ENCODE data around the gene LHFPL5. TPM values are rescaled to one million over a fixed set of nuclear protein-coding genes. Genes with fewer than 3 reads are reported as not detected.

Gene LHFPL5
- total and polyA plus RNA-seq, 2 of the 13 experiments (the other 11 are each of a cell fraction or from before 2014, with no cell fraction given), result 0.03 TPM; not detected in 1

- TF ChIP-seq, protein P1, sequence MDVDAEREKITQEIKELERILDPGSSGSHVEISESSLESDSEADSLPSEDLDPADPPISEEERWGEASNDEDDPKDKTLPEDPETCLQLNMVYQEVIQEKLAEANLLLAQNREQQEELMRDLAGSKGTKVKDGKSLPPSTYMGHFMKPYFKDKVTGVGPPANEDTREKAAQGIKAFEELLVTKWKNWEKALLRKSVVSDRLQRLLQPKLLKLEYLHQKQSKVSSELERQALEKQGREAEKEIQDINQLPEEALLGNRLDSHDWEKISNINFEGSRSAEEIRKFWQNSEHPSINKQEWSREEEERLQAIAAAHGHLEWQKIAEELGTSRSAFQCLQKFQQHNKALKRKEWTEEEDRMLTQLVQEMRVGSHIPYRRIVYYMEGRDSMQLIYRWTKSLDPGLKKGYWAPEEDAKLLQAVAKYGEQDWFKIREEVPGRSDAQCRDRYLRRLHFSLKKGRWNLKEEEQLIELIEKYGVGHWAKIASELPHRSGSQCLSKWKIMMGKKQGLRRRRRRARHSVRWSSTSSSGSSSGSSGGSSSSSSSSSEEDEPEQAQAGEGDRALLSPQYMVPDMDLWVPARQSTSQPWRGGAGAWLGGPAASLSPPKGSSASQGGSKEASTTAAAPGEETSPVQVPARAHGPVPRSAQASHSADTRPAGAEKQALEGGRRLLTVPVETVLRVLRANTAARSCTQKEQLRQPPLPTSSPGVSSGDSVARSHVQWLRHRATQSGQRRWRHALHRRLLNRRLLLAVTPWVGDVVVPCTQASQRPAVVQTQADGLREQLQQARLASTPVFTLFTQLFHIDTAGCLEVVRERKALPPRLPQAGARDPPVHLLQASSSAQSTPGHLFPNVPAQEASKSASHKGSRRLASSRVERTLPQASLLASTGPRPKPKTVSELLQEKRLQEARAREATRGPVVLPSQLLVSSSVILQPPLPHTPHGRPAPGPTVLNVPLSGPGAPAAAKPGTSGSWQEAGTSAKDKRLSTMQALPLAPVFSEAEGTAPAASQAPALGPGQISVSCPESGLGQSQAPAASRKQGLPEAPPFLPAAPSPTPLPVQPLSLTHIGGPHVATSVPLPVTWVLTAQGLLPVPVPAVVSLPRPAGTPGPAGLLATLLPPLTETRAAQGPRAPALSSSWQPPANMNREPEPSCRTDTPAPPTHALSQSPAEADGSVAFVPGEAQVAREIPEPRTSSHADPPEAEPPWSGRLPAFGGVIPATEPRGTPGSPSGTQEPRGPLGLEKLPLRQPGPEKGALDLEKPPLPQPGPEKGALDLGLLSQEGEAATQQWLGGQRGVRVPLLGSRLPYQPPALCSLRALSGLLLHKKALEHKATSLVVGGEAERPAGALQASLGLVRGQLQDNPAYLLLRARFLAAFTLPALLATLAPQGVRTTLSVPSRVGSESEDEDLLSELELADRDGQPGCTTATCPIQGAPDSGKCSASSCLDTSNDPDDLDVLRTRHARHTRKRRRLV (CRISPR knock-in tag; IDR thresholded peaks at IDR 0.05), result no peak
- TF ChIP-seq NBN (conservative IDR thresholded peaks at IDR 0.05) (no peak), U2AF1 (optimal IDR thresholded peaks at IDR 0.05; ENCODE audit: low read depth, low read length) (no peak)
- TF ChIP-seq, protein P2, sequence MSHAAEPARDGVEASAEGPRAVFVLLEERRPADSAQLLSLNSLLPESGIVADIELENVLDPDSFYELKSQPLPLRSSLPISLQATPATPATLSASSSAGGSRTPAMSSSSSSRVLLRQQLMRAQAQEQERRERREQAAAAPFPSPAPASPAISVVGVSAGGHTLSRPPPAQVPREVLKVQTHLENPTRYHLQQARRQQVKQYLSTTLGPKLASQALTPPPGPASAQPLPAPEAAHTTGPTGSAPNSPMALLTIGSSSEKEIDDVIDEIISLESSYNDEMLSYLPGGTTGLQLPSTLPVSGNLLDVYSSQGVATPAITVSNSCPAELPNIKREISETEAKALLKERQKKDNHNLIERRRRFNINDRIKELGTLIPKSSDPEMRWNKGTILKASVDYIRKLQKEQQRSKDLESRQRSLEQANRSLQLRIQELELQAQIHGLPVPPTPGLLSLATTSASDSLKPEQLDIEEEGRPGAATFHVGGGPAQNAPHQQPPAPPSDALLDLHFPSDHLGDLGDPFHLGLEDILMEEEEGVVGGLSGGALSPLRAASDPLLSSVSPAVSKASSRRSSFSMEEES (CRISPR knock-in tag; IDR thresholded peaks at IDR 0.05), result no peak
Observed at GRCh38 chr6:35808688-35809087, 3.5 kb downstream of the LHFPL5 start (continued).

DNA sequence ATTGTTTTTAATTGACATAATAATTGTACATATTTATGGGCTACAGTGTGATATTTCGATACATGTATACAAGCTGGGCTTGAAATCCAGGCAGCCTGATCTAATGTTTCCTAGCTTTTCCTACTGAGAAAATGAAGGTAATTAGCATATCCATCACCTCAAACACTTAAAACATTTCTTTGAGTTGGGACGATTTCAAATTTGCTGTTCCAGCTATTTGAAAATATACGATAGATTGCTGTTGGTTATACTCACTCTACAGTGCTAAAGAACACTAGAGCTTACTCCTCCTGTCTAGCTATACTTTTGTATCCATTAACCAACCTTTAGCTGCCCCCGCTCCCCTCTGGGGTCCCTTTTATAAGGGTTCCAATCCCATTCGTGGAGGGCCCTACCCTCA is 4.7 kb downstream of the LHFPL5 start:
- H3K27me3 ChIP-seq (ENCODE audit: control insufficient read depth in 1 of 2, insufficient read depth in 2 of 2, low read length in 2 of 2), result no peaks in the 10 kb centered on the region
- POLR2A ChIA-PET, result no interaction called here
- ATAC-seq (no peak), DNase-seq (ENCODE audit: low spot score) (no peak), FAIRE-seq (no peak)
- in situ Hi-C loops (cut with HindIII; ENCODE audit: extremely low pct_ligation_motif_present, low pct_unique_long_range_greater_than_20kb) (no loop called here), intact Hi-C loops (cut with micrococcal nuclease; ENCODE audit: unreplicated experiment) (no loop called here)
- no TSS peak for BruUV-seq (replicated peaks)
- no peak overlapping the region for H3K4me3 ChIP-seq (replicated peaks in 1 of 3; ENCODE audit: insufficient read depth in 1 of 3, low read depth in 2 of 3, low read length in 3 of 3)
- H3K9me3 ChIP-seq (ENCODE audit: low read length), result no peaks in the 10 kb centered on the region
- TF ChIP-seq ZNF547 (CRISPR knock-in tag; IDR thresholded peaks at IDR 0.05) (no peak), GZF1 (CRISPR knock-in tag; IDR thresholded peaks at IDR 0.05) (peak; percentile 54; the same call in 1 of the 2 replicates)
- no peak overlapping the region for H3K4me2 ChIP-seq (ENCODE audit: low read depth, low read length)
- WGBS (ENCODE audit: low lambda C conversion rate), result 29% methylated on average over 5 of the region's 5 CpGs
- no peak overlapping the region for H2AFZ ChIP-seq (ENCODE audit: low read length)
- H3K4me1 ChIP-seq (ENCODE audit: insufficient read depth, low read length), result peaks cover 11% of the 10 kb centered on the region; the same call in 1 of the 2 replicates
- H3K9ac ChIP-seq (ENCODE audit: insufficient read depth, low read depth, low read length), result no peak overlapping the region
- H3K79me2 ChIP-seq (ENCODE audit: insufficient read depth, low read length), result no peaks in the 10 kb centered on the region
- H3K27ac ChIP-seq (ENCODE audit: extremely low read length, insufficient read depth, low read length), result no peak overlapping the region
- CTCF ChIA-PET (ENCODE audit: low intra/inter-chr PET ratio, low total read pairs), result no interaction called here
- H4K20me1 ChIP-seq (ENCODE audit: insufficient read depth, low read length), result no peaks in the 10 kb centered on the region; the same call in 1 of the 2 replicates
- H3K36me3 ChIP-seq (replicated peaks in 1 of 2; ENCODE audit: control insufficient read depth in 1 of 2, insufficient read depth in 2 of 2, low read length in 2 of 2), result no peaks in the 10 kb centered on the region
